Upper lobe of right lung (tissue), 1 donor: ENCODE data around the gene ZYG11B. TPM values are rescaled to one million over a fixed set of nuclear protein-coding genes. Genes with fewer than 3 reads are reported as not detected.

Experiments
- ATAC-seq: fragments of 200-7000 bp; cut with Tn5 transposase; one replicate; pipeline ENCODE4 v1.9.1; 2020; ENCODE audit warnings: mild to moderate bottlenecking, moderate library complexity
- DNase-seq: peaks from one replicate; pipeline ENCODE4 v3.0.0-alpha.2; 2020
- H3K27ac ChIP-seq: fragments of 200-600 bp; one replicate; pipeline ENCODE4 v1.8.0; 2022
- H3K27me3 ChIP-seq: fragments of 200-600 bp; one replicate; pipeline ENCODE4 v1.8.0; 2022; ENCODE audit warnings: mild to moderate bottlenecking
- H3K36me3 ChIP-seq: fragments of 200-600 bp; one replicate; pipeline ENCODE4 v1.8.0; 2022
- H3K4me1 ChIP-seq: fragments of 200-600 bp; one replicate; pipeline ENCODE4 v1.8.0; 2022
- H3K4me3 ChIP-seq: fragments of 200-600 bp; one replicate; pipeline ENCODE4 v1.8.0; 2022; ENCODE audit warnings: mild to moderate bottlenecking
- H3K9me3 ChIP-seq: fragments of 200-600 bp; one replicate; pipeline ENCODE4 v1.8.0; 2022
- CTCF ChIP-seq: fragments of 200-600 bp; IDR thresholded peaks from one replicate; pipeline ENCODE4 v1.8.0; 2022; ENCODE audit warnings: antibody characterized with exemption
- intact Hi-C: fragments of 100-400 bp; cut with DNase I; formaldehyde crosslinking; loops from one replicate; pipeline ENCODE4 v1.11.0; 2022
- total RNA-seq: library from RNA; stranded (reverse); fragmentation: NEBNext Ultra II Directional; extraction: Animal tissue kit (Norgen Biotek cat#: 25700); gene quantifications from one replicate; pipeline ENCODE4 v1.2.1, GENCODE V29; 2021
- donor health status: DM: no; HTN: yes; CAD: no; lungs with severe emphysema.

The ZYG11B gene
- total RNA-seq, 1 donor from 2014 or later, result 30.5 TPM

GRCh38 chr1:52876843-52877242 is 150.6 kb downstream of the ZYG11B start:
- no peak for ATAC-seq

More at GRCh38 chr1:52876843-52877242, 150.6 kb downstream of the ZYG11B start:
- no peak for DNase-seq
- Histone ChIP-seq H3K4me1 (no peaks in the 10 kb centered on the region), H3K9me3 (no peaks in the 10 kb centered on the region), H3K27me3 (no peaks in the 10 kb centered on the region), H3K36me3 (no peaks in the 10 kb centered on the region), H3K27ac (no peak overlapping the region), H3K4me3 (no peak overlapping the region)
- no peak for TF ChIP-seq CTCF
- intact Hi-C loops, result no loop called here

Other genes with a start within 250 kb of the ZYG11B start
- 44.2 TPM for gene TUT4, start 173.4 kb upstream of the ZYG11B start, total RNA-seq
- 6.2 TPM for gene GPX7, start 124.1 kb upstream of the ZYG11B start, total RNA-seq
- gene SHISAL2A, start 93.3 kb upstream of the ZYG11B start, total RNA-seq, result 0.81 TPM
- gene COA7, start 28.1 kb upstream of the ZYG11B start, total RNA-seq, result 17.9 TPM
- gene ZYG11A, start 116.3 kb downstream of the ZYG11B start, total RNA-seq, result not detected
- gene ECHDC2, start 195.3 kb downstream of the ZYG11B start, total RNA-seq, result 123 TPM
- gene SCP2, start 200.8 kb downstream of the ZYG11B start, total RNA-seq, result 140 TPM